GM18870 (cell line): ENCODE results near the gene HSPH1.
"Not testable (repeated sequence)": the region's sequence is repeated elsewhere in the genome, so short reads cannot be mapped to it uniquely, and the experiment has no call there.

Experiments
- ATAC-seq: cut with Tn5 transposase; IDR thresholded peaks from one replicate; pipeline ENCODE4 v1.9.1; 2021; ENCODE audit warnings: moderate library complexity; ENCODE audit not compliant: unreplicated experiment

The HSPH1 gene

GRCh38 chr13:31097911-31098434, 63.7 kb downstream of the HSPH1 start:
- not testable (repeated sequence) for ATAC-seq

GRCh38 chr13:31096654-31097302, 64.9 kb downstream of the HSPH1 start:
- ATAC-seq = no peak

- no peak for ATAC-seq
Measured at GRCh38 chr13:31094331-31095015, 67.2 kb downstream of the HSPH1 start.

- no peak for ATAC-seq
Measured at GRCh38 chr13:31093145-31093885, 68.4 kb downstream of the HSPH1 start.

GRCh38 chr13:31092646-31093045, 69.1 kb downstream of the HSPH1 start:
- no peak for ATAC-seq

- no peak for ATAC-seq
Measured at GRCh38 chr13:31090961-31091624, 70.6 kb downstream of the HSPH1 start.

GRCh38 chr13:31090096-31090495, 71.6 kb downstream of the HSPH1 start:
- ATAC-seq = no peak

GRCh38 chr13:31089649-31090048, 72.1 kb downstream of the HSPH1 start:
- no peak for ATAC-seq

- no peak for ATAC-seq
Measured at GRCh38 chr13:31088826-31089420, 72.8 kb downstream of the HSPH1 start.
